Tibial artery (tissue), 4 donors: ENCODE results near the gene PLXNA2.

ENCODE experiments used
- DNase-seq, 2 donors: peaks; one replicate each; pipeline ENCODE4 v3.0.0-alpha.2; 2019
- H3K27ac ChIP-seq, 2 donors: fragments of 200-600 bp; sonication (generic) in 1 of 2; 1 replicate in 1 of 2; 2 replicates in 1 of 2; pipeline ENCODE4 v1.5.1; 2018 to 2019; ENCODE audit warnings: mild to moderate bottlenecking in 1 of 2
- H3K27me3 ChIP-seq, 2 donors: fragments of 200-600 bp; sonication (generic) in 1 of 2; one replicate each; pipeline versions ENCODE4 v1.5.1 to v1.6.0; 2016 to 2019
- H3K36me3 ChIP-seq, 3 donors: fragments of 200-600 bp; sonication (generic) in 2 of 3; one replicate each; pipeline ENCODE4 v1.5.1; 2016 to 2019; ENCODE audit warnings: mild to moderate bottlenecking in 2 of 3
- H3K4me1 ChIP-seq, 4 donors: fragments of 200-600 bp; sonication (generic) in 2 of 4; 1 replicate in 3 of 4; 2 replicates in 1 of 4; pipeline ENCODE4 v1.5.1; 2016 to 2019
- H3K4me3 ChIP-seq, 2 donors: fragments of 200-600 bp; sonication (generic) in 1 of 2; 1 replicate in 1 of 2; 2 replicates in 1 of 2; pipeline ENCODE4 v1.5.1; 2018 to 2019; ENCODE audit warnings: mild to moderate bottlenecking in 2 of 2
- H3K9me3 ChIP-seq, 3 donors: fragments of 200-600 bp; sonication (generic) in 1 of 3; one replicate each; pipeline ENCODE4 v1.5.1; 2016 to 2019
- CTCF ChIP-seq, 2 experiments: fragments of 200-600 bp in 1 of 2; fragments of 450-650 bp in 1 of 2; IDR thresholded peaks; one replicate each; pipeline ENCODE4 v1.5.1; 2017 to 2019; ENCODE audit warnings: antibody characterized with exemption in 2 of 2, mild to moderate bottlenecking in 1 of 2, moderate library complexity in 1 of 2
- intact Hi-C: fragments of 100-400 bp; cut with DNase I; formaldehyde crosslinking; loops from one replicate; pipeline ENCODE4 v1.15.0; 2023; ENCODE audit warnings: low total_unique reads

Gene PLXNA2

GRCh38 chr1:208178091-208178529 is 66.1 kb downstream of the PLXNA2 start:
- intact Hi-C loops, result no loop called here
- no peak overlapping the region for H3K27ac ChIP-seq
- H3K36me3 ChIP-seq, result no peaks in the 10 kb centered on the region
- no peaks in the 10 kb centered on the region for H3K9me3 ChIP-seq
- TF ChIP-seq CTCF (IDR thresholded peaks at IDR 0.05), result no peak
- peaks cover 0 to 55% (median 36%) of the 10 kb centered on the region in 4 donors for H3K4me1 ChIP-seq
- H3K4me3 ChIP-seq, result no peak overlapping the region
- peak in 1 of 2 donors; percentile 76 for DNase-seq
- H3K27me3 ChIP-seq, result no peaks in the 10 kb centered on the region

- Histone ChIP-seq H3K4me3 (no peak overlapping the region), H3K27me3 (no peaks in the 10 kb centered on the region), H3K36me3 (no peaks in the 10 kb centered on the region), H3K4me1 (peaks cover 0 to 52% (median 32%) of the 10 kb centered on the region in 4 donors), H3K27ac (no peak overlapping the region), H3K9me3 (no peaks in the 10 kb centered on the region)
- no peak for TF ChIP-seq CTCF (IDR thresholded peaks at IDR 0.05)
- no peak for DNase-seq
- intact Hi-C loops, result no loop called here
These were observed 66.5 kb downstream of the PLXNA2 start for GRCh38 chr1:208177656-208178055.

- TF ChIP-seq CTCF (IDR thresholded peaks at IDR 0.05), result no peak
- no peak for DNase-seq
- H3K9me3 ChIP-seq, result no peaks in the 10 kb centered on the region
- peaks cover 0 to 47% (median 32%) of the 10 kb centered on the region in 4 donors for H3K4me1 ChIP-seq
- no peak overlapping the region for H3K27ac ChIP-seq
- no peaks in the 10 kb centered on the region for H3K27me3 ChIP-seq
- H3K36me3 ChIP-seq, result no peaks in the 10 kb centered on the region
- intact Hi-C loops, result no loop called here
- no peak overlapping the region for H3K4me3 ChIP-seq
These were observed 67.5 kb downstream of the PLXNA2 start for GRCh38 chr1:208176649-208177048.

GRCh38 chr1:208175508-208175895 is 68.7 kb downstream of the PLXNA2 start:
- TF ChIP-seq CTCF (IDR thresholded peaks at IDR 0.05), result no peak
- Histone ChIP-seq H3K4me1 (peaks cover 0 to 37% (median 24%) of the 10 kb centered on the region in 4 donors), H3K4me3 (no peak overlapping the region), H3K36me3 (no peaks in the 10 kb centered on the region), H3K27ac (no peak overlapping the region), H3K27me3 (no peaks in the 10 kb centered on the region), H3K9me3 (no peaks in the 10 kb centered on the region)
- intact Hi-C loops, result no loop called here
- DNase-seq, result no peak

- Histone ChIP-seq H3K4me1 (peaks cover 0 to 38% (median 24%) of the 10 kb centered on the region in 4 donors), H3K9me3 (no peaks in the 10 kb centered on the region), H3K4me3 (no peak overlapping the region), H3K27ac (no peak overlapping the region), H3K27me3 (no peaks in the 10 kb centered on the region), H3K36me3 (no peaks in the 10 kb centered on the region)
- DNase-seq, result no peak
- no peak for TF ChIP-seq CTCF (IDR thresholded peaks at IDR 0.05)
- intact Hi-C loops, result no loop called here
These were observed 69.3 kb downstream of the PLXNA2 start for GRCh38 chr1:208174731-208175507.
